DMS 273 (cell line): ENCODE data around the gene PKIB.
"Not testable (repeated sequence)": the region's sequence is repeated elsewhere in the genome, so short reads cannot be mapped to it uniquely, and the experiment has no call there.

Experiments used
- DNase-seq: peaks from one replicate; lab custom pipeline; 2025; ENCODE audit not compliant: unreplicated experiment; lab: John Stamatoyannopoulos, UW

Gene PKIB

GRCh38 chr6:122620428-122620827 is 10.2 kb downstream of the PKIB start:
- no peak for DNase-seq

GRCh38 chr6:122620902-122621301 is 10.7 kb downstream of the PKIB start:
- peak; percentile 9 for DNase-seq

- no peak for DNase-seq
Observed at GRCh38 chr6:122621638-122622037, 11.4 kb downstream of the PKIB start.

- DNase-seq: peak; percentile 10
Observed at GRCh38 chr6:122622479-122622878, 12.3 kb downstream of the PKIB start.

GRCh38 chr6:122623279-122623678 is 13.1 kb downstream of the PKIB start:
- no peak for DNase-seq

GRCh38 chr6:122624853-122625252 is 14.6 kb downstream of the PKIB start:
- DNase-seq: no peak

GRCh38 chr6:122628714-122629113 is 18.5 kb downstream of the PKIB start:
- no peak for DNase-seq

- no peak for DNase-seq
Observed at GRCh38 chr6:122631571-122632249, 21.5 kb downstream of the PKIB start.

GRCh38 chr6:122640366-122640765 is 30.2 kb downstream of the PKIB start:
- DNase-seq: no peak

- no peak for DNase-seq
Observed at GRCh38 chr6:122641819-122642218, 31.6 kb downstream of the PKIB start.

GRCh38 chr6:122642604-122643003 is 32.4 kb downstream of the PKIB start:
- DNase-seq: not testable (repeated sequence)

GRCh38 chr6:122645256-122645655 is 35.1 kb downstream of the PKIB start:
- DNase-seq: peak; percentile 64

GRCh38 chr6:122647765-122648164 is 37.6 kb downstream of the PKIB start:
- no peak for DNase-seq

GRCh38 chr6:122648726-122649125 is 38.5 kb downstream of the PKIB start:
- no peak for DNase-seq

GRCh38 chr6:122649701-122650100 is 39.5 kb downstream of the PKIB start:
- DNase-seq: no peak

GRCh38 chr6:122650403-122650802 is 40.2 kb downstream of the PKIB start:
- no peak for DNase-seq

GRCh38 chr6:122651031-122651430 is 40.8 kb downstream of the PKIB start:
- no peak for DNase-seq

- no peak for DNase-seq
Observed at GRCh38 chr6:122651604-122652003, 41.4 kb downstream of the PKIB start.

- DNase-seq: no peak
Observed at GRCh38 chr6:122652431-122652830, 42.2 kb downstream of the PKIB start.

- DNase-seq: no peak
Observed at GRCh38 chr6:122653094-122653493, 42.9 kb downstream of the PKIB start.

GRCh38 chr6:122654012-122654411 is 43.8 kb downstream of the PKIB start:
- no peak for DNase-seq

- no peak for DNase-seq
Observed at GRCh38 chr6:122657601-122658000, 47.4 kb downstream of the PKIB start.

GRCh38 chr6:122660296-122660695 is 50.1 kb downstream of the PKIB start:
- DNase-seq: no peak
